Bronchial epithelial cell (primary cell): ENCODE data around the gene NECTIN2. TPM values are rescaled to one million over a fixed set of nuclear protein-coding genes. Genes with fewer than 3 reads are reported as not detected.
A peak's percentile ranks its signal among the peaks of the same experiment; 100 is the strongest.

Experiments
- DNase-seq: peaks from one replicate; pipeline ENCODE4 v3.0.0-alpha.2; 2010; ENCODE audit warnings: low read depth
- FAIRE-seq: peaks from 2 replicates; lab custom pipeline; 2011; peaks lifted over from hg19 to GRCh38; lab: Jason Lieb, UNC
- H3K27me3 ChIP-seq: 2 replicates; pipeline ENCODE4 v1.5.1; 2011; ENCODE audit warnings: low read length; ENCODE audit not compliant: control insufficient read depth, insufficient read depth
- H3K36me3 ChIP-seq: 2 replicates; pipeline ENCODE4 v1.5.1; 2011; ENCODE audit warnings: low read length; ENCODE audit not compliant: control insufficient read depth, insufficient read depth
- H3K4me3 ChIP-seq: 2 replicates; pipeline ENCODE4 v1.5.1; 2011; ENCODE audit warnings: mild to moderate bottlenecking, low read depth, low read length, control low read depth
- CTCF ChIP-seq: IDR thresholded peaks from 2 replicates; pipeline ENCODE4 v1.5.1; 2011; ENCODE audit warnings: mild to moderate bottlenecking, moderate library complexity, low read length, control low read depth, inconsistent platforms; ENCODE audit not compliant: insufficient read depth, severe bottlenecking
- total RNA-seq: library from RNA; depleted of rRNA; stranded (reverse); fragments of >200 nt; gene quantifications from 2 replicates; pipeline ENCODE4 v1.2.1, GENCODE V29; 2014

NECTIN2 gene
- total RNA-seq, 1 donor from 2014 or later, result 30.3 TPM

- Histone ChIP-seq H3K4me3 (peak overlapping the region; percentile 58), H3K27me3 (no peaks in the 10 kb centered on the region), H3K36me3 (peaks cover 27% of the 10 kb centered on the region)
- DNase-seq (peak; percentile 47), FAIRE-seq (no peak)
- TF ChIP-seq CTCF, result no peak
Measured at GRCh38 chr19:44810234-44811121, 35.6 kb upstream of the NECTIN2 start.

GRCh38 chr19:44811122-44811419 lies 35.0 kb upstream of the NECTIN2 start:
- H3K4me3 ChIP-seq, result no peak overlapping the region

GRCh38 chr19:44812142-44812718 lies 33.9 kb upstream of the NECTIN2 start:
- H3K27me3 ChIP-seq, result no peaks in the 10 kb centered on the region
- no peak for DNase-seq
- no peak for FAIRE-seq
- peaks cover 28% of the 10 kb centered on the region for H3K36me3 ChIP-seq
- no peak overlapping the region for H3K4me3 ChIP-seq
- no peak for TF ChIP-seq CTCF

More at GRCh38 chr19:44811122-44811419, 35.0 kb upstream of the NECTIN2 start:
- FAIRE-seq (no peak), DNase-seq (no peak)
- H3K36me3 ChIP-seq, result peaks cover 28% of the 10 kb centered on the region
- H3K27me3 ChIP-seq, result no peaks in the 10 kb centered on the region
- no peak for TF ChIP-seq CTCF

- Histone ChIP-seq H3K27me3 (no peaks in the 10 kb centered on the region), H3K4me3 (no peak overlapping the region), H3K36me3 (peaks cover 28% of the 10 kb centered on the region)
- TF ChIP-seq CTCF, result no peak
- DNase-seq, result no peak
- no peak for FAIRE-seq
Measured at GRCh38 chr19:44813070-44813840, 32.8 kb upstream of the NECTIN2 start.

- Histone ChIP-seq H3K36me3 (peaks cover 32% of the 10 kb centered on the region), H3K27me3 (no peaks in the 10 kb centered on the region), H3K4me3 (no peak overlapping the region)
- FAIRE-seq, result no peak
- DNase-seq, result no peak
- no peak for TF ChIP-seq CTCF
Measured at GRCh38 chr19:44813841-44814470, 32.1 kb upstream of the NECTIN2 start.
